ENCODE data around the gene TCF25. TPM values are rescaled to one million over a fixed set of nuclear protein-coding genes. Genes with fewer than 3 reads are reported as not detected.
A peak's percentile ranks its signal among the peaks of the same experiment; 100 is the strongest.

The TCF25 gene
- total RNA-seq, 1 experiment from 2014 or later: 345 TPM

GRCh38 chr16:89919535-89920406, 46.4 kb downstream of the TCF25 start:
- Histone ChIP-seq H3K4me1 (ENCODE audit: control insufficient read depth in 1 of 2, insufficient read depth in 2 of 2, low read length in 2 of 2) (peaks cover 56 to 84% of the 10 kb centered on the region in 2 experiments), H3K27me3 (ENCODE audit: insufficient read depth, low read length) (no peaks in the 10 kb centered on the region), H2AFZ (ENCODE audit: low read depth, low read length, poor library complexity, severe bottlenecking) (no peak overlapping the region), H4K20me1 (ENCODE audit: insufficient read depth) (peaks cover 8% of the 10 kb centered on the region; the same call in 1 of the 2 replicates), H3K9me2 (ENCODE audit: insufficient read depth) (no peaks in the 10 kb centered on the region), H3K36me3 (ENCODE audit: control insufficient read depth in 1 of 2, insufficient read depth in 2 of 2, low read length in 2 of 2) (no peaks in the 10 kb centered on the region), H3K4me2 (ENCODE audit: low read length) (peak overlapping the region; percentile 79; the same call in 1 of the 2 replicates), H3K4me3 (replicated peaks in 1 of 2; ENCODE audit: low read depth in 1 of 2, low read length in 2 of 2) (no peak overlapping the region), H3K27ac (ENCODE audit: low read depth, low read length) (peak overlapping the region; percentile 87; the same call in 1 of the 2 replicates), H3K9ac (ENCODE audit: low read length) (no peak overlapping the region), H3K9me3 (ENCODE audit: control insufficient read depth in 1 of 2, insufficient read depth in 1 of 2, low read depth in 1 of 2, low read length in 2 of 2) (no peaks in the 10 kb centered on the region), H3K79me2 (ENCODE audit: insufficient read depth, low read length) (peaks cover 15% of the 10 kb centered on the region)
- intact Hi-C loops (cut with micrococcal nuclease): loop anchor here (5.0 kb wide), 1 partner anchor 47 kb away; the partner anchor contains the start of gene TCF25
- ATAC-seq (no peak), DNase-seq (ENCODE audit: low read depth, low spot score) (no peak)
- ChIA-PET CTCF (interaction anchor here (2.3 to 5.1 kb wide), 2 partner anchors 10 to 11 kb away, joined by 26 to 57 read pairs; no protein-coding TSS in a partner anchor), RAD21 (ENCODE audit: low non-redundant PET in 1 of 2, low total read pairs in 2 of 2, uncharacterized antibody in 2 of 2, unreplicated experiment in 2 of 2) (no interaction called here), POLR2A (interaction anchor here (1.3 to 2.0 kb wide), 2 partner anchors 11 to 46 kb away, joined by 5 to 9 read pairs; partner anchors contain the start of gene TCF25)
- TF ChIP-seq JUND (IDR thresholded peaks at IDR 0.05): no peak
- TF ChIP-seq ATF3 (IDR thresholded peaks at IDR 0.05): no peak
- no TSS peak for BruUV-seq (replicated peaks)

- no peak for ATAC-seq
- ChIA-PET CTCF (interaction anchor here (5.1 kb wide), 1 partner anchor 11 kb away, joined by 57 read pairs; no protein-coding TSS in a partner anchor), RAD21 (ENCODE audit: low non-redundant PET in 1 of 2, low total read pairs in 2 of 2, uncharacterized antibody in 2 of 2, unreplicated experiment in 2 of 2) (no interaction called here), POLR2A (interaction anchor here (3.3 kb wide), 1 partner anchor 13 kb away, joined by 22 read pairs; no protein-coding TSS in a partner anchor)
- Histone ChIP-seq H3K9me2 (ENCODE audit: insufficient read depth) (no peaks in the 10 kb centered on the region), H3K36me3 (ENCODE audit: control insufficient read depth in 1 of 2, insufficient read depth in 2 of 2, low read length in 2 of 2) (peaks cover 0 to 2% of the 10 kb centered on the region in 2 experiments; a peak in 1 of 4 replicates), H3K4me3 (replicated peaks in 1 of 2; ENCODE audit: low read depth in 1 of 2, low read length in 2 of 2) (peak overlapping the region in 1 of 2 experiments; percentile 91; a peak in 1 of 4 replicates), H3K9me3 (ENCODE audit: control insufficient read depth in 1 of 2, insufficient read depth in 1 of 2, low read depth in 1 of 2, low read length in 2 of 2) (no peaks in the 10 kb centered on the region), H3K79me2 (ENCODE audit: insufficient read depth, low read length) (peaks cover 25% of the 10 kb centered on the region), H3K27ac (ENCODE audit: low read depth, low read length) (peak overlapping the region; percentile 100), H3K27me3 (ENCODE audit: insufficient read depth, low read length) (no peaks in the 10 kb centered on the region), H4K20me1 (ENCODE audit: insufficient read depth) (peaks cover 8% of the 10 kb centered on the region; the same call in 1 of the 2 replicates), H3K4me1 (ENCODE audit: control insufficient read depth in 1 of 2, insufficient read depth in 2 of 2, low read length in 2 of 2) (peaks cover 55 to 91% of the 10 kb centered on the region in 2 experiments), H3K9ac (ENCODE audit: low read length) (peak overlapping the region; percentile 74), H3K4me2 (ENCODE audit: low read length) (peak overlapping the region; percentile 79), H2AFZ (ENCODE audit: low read depth, low read length, poor library complexity, severe bottlenecking) (no peak overlapping the region)
- no peak for DNase-seq (ENCODE audit: low read depth, low spot score)
- no TSS peak for BruUV-seq (replicated peaks)
- intact Hi-C loops (cut with micrococcal nuclease): loop anchor here (5.0 kb wide), 1 partner anchor 48 kb away; the partner anchor contains the start of gene TCF25
- no peak for TF ChIP-seq EZH2 (IDR thresholded peaks at IDR 0.05)
- TF ChIP-seq RAD21 (IDR thresholded peaks at IDR 0.05; ENCODE audit: low read depth): no peak
- TF ChIP-seq YY1 (IDR thresholded peaks at IDR 0.05; ENCODE audit: extremely low read depth, insufficient replicate concordance, low read depth, low read length): no peak
- TF ChIP-seq CEBPB (IDR thresholded peaks at IDR 0.05; ENCODE audit: low read depth): no peak
- no peak for TF ChIP-seq ATF3 (IDR thresholded peaks at IDR 0.05)
- TF ChIP-seq POLR2A (IDR thresholded peaks at IDR 0.05; ENCODE audit: borderline replicate concordance, extremely low read depth, insufficient read depth, insufficient read length): no peak
- no peak for TF ChIP-seq CTCF (IDR thresholded peaks at IDR 0.05 in 2 of 3, conservative IDR thresholded peaks at IDR 0.05 in 1 of 3; ENCODE audit: borderline replicate concordance in 1 of 3, insufficient read depth in 1 of 3, low read depth in 2 of 3, low read length in 2 of 3)
- no peak for TF ChIP-seq ZNF274 (IDR thresholded peaks at IDR 0.05; ENCODE audit: low read depth, low read length)
- no peak for TF ChIP-seq POLR2AphosphoS5 (IDR thresholded peaks at IDR 0.05; ENCODE audit: low read depth, low read length)
- TF ChIP-seq EZH2phosphoT487 (IDR thresholded peaks at IDR 0.05; ENCODE audit: borderline replicate concordance): no peak
- no peak for TF ChIP-seq JUND (IDR thresholded peaks at IDR 0.05)
- no peak for TF ChIP-seq ZFX (IDR thresholded peaks at IDR 0.05)
- no peak for TF ChIP-seq SP1 (IDR thresholded peaks at IDR 0.05; ENCODE audit: low read depth)
- no peak for TF ChIP-seq ELF1 (IDR thresholded peaks at IDR 0.05; ENCODE audit: borderline replicate concordance, low read depth)
- no peak for TF ChIP-seq EGR1 (IDR thresholded peaks at IDR 0.05; ENCODE audit: low read depth)
- no peak for TF ChIP-seq SRF (IDR thresholded peaks at IDR 0.05; ENCODE audit: low read depth)
- no peak for TF ChIP-seq SIN3A (IDR thresholded peaks at IDR 0.05; ENCODE audit: low read depth)
These were observed 47.3 kb downstream of the TCF25 start for GRCh38 chr16:89920723-89921122.

Data from HCT116 (cell line).